ENCODE measurements around the gene SRSF1. TPM values are rescaled to one million over a fixed set of nuclear protein-coding genes. Genes with fewer than 3 reads are reported as not detected.

SRSF1 gene
- total RNA-seq, result 100 to 1,000 TPM; 173 to 315 TPM

GRCh38 chr17:58006924-58007780 is at the start of gene SRSF1:
SRSF1 (minus strand) TSS chr17:58007246; CDS start chr17:58007137, 109 bp downstream.
- intact Hi-C loops (cut with DNase I), result no loop called here
- TF ChIP-seq CTCF (IDR thresholded peaks at IDR 0.05), result no peak
- Histone ChIP-seq H3K9me3 (no peaks in the 10 kb centered on the region), H3K9ac (ENCODE audit: low read depth in 2 of 2, low read length in 2 of 2) (peak within 1 kb of the TSS; percentile 97 to 100), H3K36me3 (peaks cover 21% of the 10 kb centered on the region), H3K27ac (peak within 1 kb of the TSS; percentile 97), H3K4me1 (peaks cover 12% of the 10 kb centered on the region), H3K4me3 (peak within 1 kb of the TSS; percentile 83), H3K27me3 (no peaks in the 10 kb centered on the region)
- peak; percentile 99 for DNase-seq

- no peak overlapping the region for H3K9ac ChIP-seq (ENCODE audit: low read depth in 2 of 2, low read length in 2 of 2)
- no peak for DNase-seq
- no peak overlapping the region for H3K4me3 ChIP-seq
- no peaks in the 10 kb centered on the region for H3K27me3 ChIP-seq
- H3K4me1 ChIP-seq, result no peaks in the 10 kb centered on the region
- TF ChIP-seq CTCF (IDR thresholded peaks at IDR 0.05), result no peak
- no peaks in the 10 kb centered on the region for H3K9me3 ChIP-seq
- no peak overlapping the region for H3K27ac ChIP-seq
- intact Hi-C loops (cut with DNase I), result no loop called here
- no peaks in the 10 kb centered on the region for H3K36me3 ChIP-seq
Observed at GRCh38 chr17:58056476-58056875, 49.4 kb upstream of the SRSF1 start.

GRCh38 chr17:58054641-58055040 is 47.6 kb upstream of the SRSF1 start:
- TF ChIP-seq CTCF (IDR thresholded peaks at IDR 0.05), result no peak
- H3K4me3 ChIP-seq, result no peak overlapping the region
- H3K27ac ChIP-seq, result no peak overlapping the region
- intact Hi-C loops (cut with DNase I), result no loop called here
- no peaks in the 10 kb centered on the region for H3K9me3 ChIP-seq
- no peaks in the 10 kb centered on the region for H3K27me3 ChIP-seq
- H3K4me1 ChIP-seq, result no peaks in the 10 kb centered on the region
- no peak for DNase-seq
- H3K36me3 ChIP-seq, result no peaks in the 10 kb centered on the region
- H3K9ac ChIP-seq (ENCODE audit: low read depth in 2 of 2, low read length in 2 of 2), result no peak overlapping the region

- H3K9me3 ChIP-seq, result no peaks in the 10 kb centered on the region
- no peak overlapping the region for H3K27ac ChIP-seq
- H3K9ac ChIP-seq (ENCODE audit: low read depth in 2 of 2, low read length in 2 of 2), result no peak overlapping the region
- intact Hi-C loops (cut with DNase I), result no loop called here
- no peak for DNase-seq
- TF ChIP-seq CTCF (IDR thresholded peaks at IDR 0.05), result no peak
- no peaks in the 10 kb centered on the region for H3K27me3 ChIP-seq
- no peak overlapping the region for H3K4me3 ChIP-seq
- H3K36me3 ChIP-seq, result no peaks in the 10 kb centered on the region
- H3K4me1 ChIP-seq, result no peaks in the 10 kb centered on the region
Observed at GRCh38 chr17:58052945-58053715, 46.1 kb upstream of the SRSF1 start.

- Histone ChIP-seq H3K27ac (no peak overlapping the region), H3K27me3 (no peaks in the 10 kb centered on the region), H3K4me1 (no peaks in the 10 kb centered on the region), H3K9ac (ENCODE audit: low read depth in 2 of 2, low read length in 2 of 2) (no peak overlapping the region), H3K36me3 (no peaks in the 10 kb centered on the region), H3K4me3 (no peak overlapping the region), H3K9me3 (no peaks in the 10 kb centered on the region)
- DNase-seq, result no peak
- TF ChIP-seq CTCF (IDR thresholded peaks at IDR 0.05), result no peak
- intact Hi-C loops (cut with DNase I), result no loop called here
Observed at GRCh38 chr17:58052407-58052806, 45.4 kb upstream of the SRSF1 start.

Data from colonic mucosa (tissue), 4 donors.